Measurements from ENCODE around the gene MYO9B. TPM values are rescaled to one million over a fixed set of nuclear protein-coding genes. Genes with fewer than 3 reads are reported as not detected.

Gene MYO9B
- total RNA-seq, 1 experiment from 2014 or later: 58.6 TPM

DNA sequence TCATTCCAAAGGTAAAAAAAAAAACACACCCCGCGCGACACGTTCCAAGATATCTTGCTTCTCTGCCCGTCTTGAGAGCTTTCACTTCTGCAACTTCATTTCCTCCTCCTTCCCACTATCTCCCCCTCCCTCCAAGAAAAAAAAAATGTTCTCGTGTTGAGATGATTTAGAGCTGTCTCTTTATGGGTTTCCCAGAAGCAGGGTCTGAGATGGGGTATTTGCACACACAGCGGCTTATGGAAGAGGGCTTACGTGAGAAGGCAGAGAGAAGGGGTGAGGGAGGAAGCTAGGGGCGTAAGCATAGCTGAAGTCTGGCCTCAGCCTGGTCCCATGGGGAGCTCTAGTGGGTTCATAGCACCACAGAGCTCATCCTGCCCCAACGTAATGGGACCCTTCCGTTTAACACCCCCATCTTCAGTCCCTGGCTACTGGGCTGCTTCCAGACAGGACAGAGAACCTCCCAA, 108.3 kb downstream of the MYO9B start:
- no peak overlapping the region for H3K4ac ChIP-seq (ENCODE audit: low read depth, low read length)
- WGBS (ENCODE audit: extremely low coverage, insufficient read length, low lambda C conversion rate): no CpG with 5 or more reads among the region's 11 CpGs
- TF ChIP-seq, protein P1, sequence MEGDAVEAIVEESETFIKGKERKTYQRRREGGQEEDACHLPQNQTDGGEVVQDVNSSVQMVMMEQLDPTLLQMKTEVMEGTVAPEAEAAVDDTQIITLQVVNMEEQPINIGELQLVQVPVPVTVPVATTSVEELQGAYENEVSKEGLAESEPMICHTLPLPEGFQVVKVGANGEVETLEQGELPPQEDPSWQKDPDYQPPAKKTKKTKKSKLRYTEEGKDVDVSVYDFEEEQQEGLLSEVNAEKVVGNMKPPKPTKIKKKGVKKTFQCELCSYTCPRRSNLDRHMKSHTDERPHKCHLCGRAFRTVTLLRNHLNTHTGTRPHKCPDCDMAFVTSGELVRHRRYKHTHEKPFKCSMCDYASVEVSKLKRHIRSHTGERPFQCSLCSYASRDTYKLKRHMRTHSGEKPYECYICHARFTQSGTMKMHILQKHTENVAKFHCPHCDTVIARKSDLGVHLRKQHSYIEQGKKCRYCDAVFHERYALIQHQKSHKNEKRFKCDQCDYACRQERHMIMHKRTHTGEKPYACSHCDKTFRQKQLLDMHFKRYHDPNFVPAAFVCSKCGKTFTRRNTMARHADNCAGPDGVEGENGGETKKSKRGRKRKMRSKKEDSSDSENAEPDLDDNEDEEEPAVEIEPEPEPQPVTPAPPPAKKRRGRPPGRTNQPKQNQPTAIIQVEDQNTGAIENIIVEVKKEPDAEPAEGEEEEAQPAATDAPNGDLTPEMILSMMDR (conservative IDR thresholded peaks at IDR 0.05): no peak
- no peak overlapping the region for H4K5ac ChIP-seq (ENCODE audit: insufficient read length, low read depth, low read length)
- no peak overlapping the region for H3K18ac ChIP-seq (ENCODE audit: insufficient read length, low read depth, low read length)
- Mint-ChIP-seq H3K9me3 (no peaks in the 10 kb centered on the region), H3K4me1 (peaks cover 12 to 14% of the 10 kb centered on the region in 2 experiments), H3K27ac (0 out of 7 replicates have a peak overlapping the region, but pooled peaks of 2 of the 3 experiments have one; percentile 1 to 61), H3K36me3 (ENCODE audit: insufficient read depth in 1 of 3, low read depth in 3 of 3) (peaks cover 6 to 47% (median 20%) of the 10 kb centered on the region in 3 experiments; a peak in 6 of 7 replicates), H3K4me3 (no peak overlapping the region), H3K27me3 (ENCODE audit: low read depth) (no peaks in the 10 kb centered on the region; the same call in 1 of the 2 replicates)
- no peak overlapping the region for H2AK5ac ChIP-seq (ENCODE audit: insufficient read length, low read length)
- no peak overlapping the region for H3T11ph ChIP-seq (ENCODE audit: low read length)
- no peak overlapping the region for H4K8ac ChIP-seq (replicated peaks; ENCODE audit: insufficient read length, low read depth, low read length)
- no peak overlapping the region for H3K56ac ChIP-seq (ENCODE audit: insufficient read length, low read depth, low read length)
- no peaks in the 10 kb centered on the region for H4K20me1 ChIP-seq (ENCODE audit: control insufficient read depth, insufficient read depth, insufficient read length)
- no peak for DNase-seq
- no peak overlapping the region for H2BK15ac ChIP-seq (ENCODE audit: low read depth, low read length)
- H3K79me2 ChIP-seq (ENCODE audit: insufficient read depth, low read length): no peaks in the 10 kb centered on the region
- H3K9ac ChIP-seq (ENCODE audit: extremely low read depth, insufficient read length, low read length): no peak overlapping the region
- H3K27ac ChIP-seq (ENCODE audit: insufficient read length, low read depth, low read length): no peak overlapping the region
- H3K23ac ChIP-seq (ENCODE audit: insufficient read length, low read depth, low read length): no peak overlapping the region
- H3K9me3 ChIP-seq (ENCODE audit: control insufficient read depth, low read depth, low read length): no peaks in the 10 kb centered on the region
- H2BK12ac ChIP-seq (ENCODE audit: insufficient read length, low read depth, low read length): no peak overlapping the region
- no peak overlapping the region for H4K91ac ChIP-seq (ENCODE audit: insufficient read length, low read depth, low read length)
- H2AFZ ChIP-seq (ENCODE audit: low read length): no peak overlapping the region
- no peaks in the 10 kb centered on the region for H3K27me3 ChIP-seq (ENCODE audit: insufficient read depth, low read length)
- H2BK5ac ChIP-seq (ENCODE audit: insufficient read length, low read length): no peak overlapping the region
- H3K4me2 ChIP-seq (ENCODE audit: insufficient read depth, insufficient read length, low read length): no peak overlapping the region
- no peak overlapping the region for H2BK120ac ChIP-seq (ENCODE audit: low read depth, low read length, poor library complexity, severe bottlenecking)
- H3K4me1 ChIP-seq (ENCODE audit: insufficient read depth, low read length): no peaks in the 10 kb centered on the region
- no peak overlapping the region for H2BK20ac ChIP-seq (ENCODE audit: low read depth, low read length, poor library complexity, severe bottlenecking)
- no peak overlapping the region for H3K14ac ChIP-seq (ENCODE audit: insufficient read depth, low read length)
- H3K79me1 ChIP-seq (ENCODE audit: insufficient read depth, low read depth, low read length, poor library complexity, severe bottlenecking): no peaks in the 10 kb centered on the region
- peaks cover 3% of the 10 kb centered on the region for H3K23me2 ChIP-seq (ENCODE audit: insufficient read length, low read depth, low read length, poor library complexity, severe bottlenecking)
